ENCODE results near the gene PKP3. TPM values are rescaled to one million over a fixed set of nuclear protein-coding genes. Genes with fewer than 3 reads are reported as not detected.
"Not testable (repeated sequence)": the region's sequence is repeated elsewhere in the genome, so short reads cannot be mapped to it uniquely, and the experiment has no call there.

PKP3 gene
- polyA plus RNA-seq, 1 donor (not counting 4 experiments of a cell fraction or from before 2014, with no cell fraction given), result 125 TPM

GRCh38 chr11:386483-386882 lies 7.5 kb upstream of the PKP3 start:
- Histone ChIP-seq H3K27ac (ENCODE audit: control insufficient read depth, insufficient read depth, low read length) (no peak overlapping the region), H3K4me2 (ENCODE audit: control insufficient read depth, extremely low read depth, insufficient read depth, low read depth, low read length) (no peak overlapping the region), H3K4me1 (ENCODE audit: control insufficient read depth, extremely low read depth, insufficient read depth, low read length) (peaks cover 6% of the 10 kb centered on the region), H4K20me1 (ENCODE audit: control insufficient read depth, extremely low read depth, insufficient read depth, low read length) (peaks cover 4% of the 10 kb centered on the region), H3K36me3 (ENCODE audit: control insufficient read depth in 2 of 2, extremely low read depth in 1 of 2, insufficient read depth in 2 of 2, low read length in 2 of 2) (peaks cover 2 to 6% of the 10 kb centered on the region in 2 experiments), H3K4me3 (ENCODE audit: control insufficient read depth in 2 of 3, extremely low read depth in 1 of 3, insufficient read depth in 2 of 3, low read depth in 1 of 3, low read length in 3 of 3) (no peak overlapping the region), H3K9me3 (ENCODE audit: control insufficient read depth, low read depth, low read length) (peaks cover 5% of the 10 kb centered on the region), H2AFZ (ENCODE audit: control insufficient read depth, low read length) (no peak overlapping the region), H3K79me2 (ENCODE audit: control insufficient read depth, insufficient read depth, low read length) (peaks cover 9% of the 10 kb centered on the region), H3K9me1 (ENCODE audit: control insufficient read depth, extremely low read depth, insufficient read depth, low read length) (no peaks in the 10 kb centered on the region), H3K9ac (ENCODE audit: control insufficient read depth, extremely low read depth, insufficient read depth, low read length) (no peak overlapping the region), H3K27me3 (ENCODE audit: control insufficient read depth, extremely low read depth, insufficient read depth, low read length) (no peaks in the 10 kb centered on the region)
- DNase-seq (ENCODE audit: low read depth, low spot score) (no peak), FAIRE-seq (no peak)
- dilution Hi-C loops (cut with MboI; ENCODE audit: extremely low pct_ligation_motif_present, low sequenced_read_pairs), result no loop called here
- TF ChIP-seq CTCF (optimal IDR thresholded peaks at IDR 0.05 in 1 of 3, IDR thresholded peaks at IDR 0.05 in 1 of 3, conservative IDR thresholded peaks at IDR 0.05 in 1 of 3; ENCODE audit: extremely low read depth in 1 of 3, insufficient read depth in 2 of 3, low read length in 3 of 3), result no peak
- no peak for TF ChIP-seq EZH2 (IDR thresholded peaks at IDR 0.05; ENCODE audit: low read length)

- H3K4me1 ChIP-seq (ENCODE audit: control insufficient read depth, extremely low read depth, insufficient read depth, low read length), result peaks cover 9% of the 10 kb centered on the region
- H3K4me3 ChIP-seq (ENCODE audit: control insufficient read depth in 2 of 3, extremely low read depth in 1 of 3, insufficient read depth in 2 of 3, low read depth in 1 of 3, low read length in 3 of 3), result no peak overlapping the region
- H3K9me3 ChIP-seq (ENCODE audit: control insufficient read depth, low read depth, low read length), result peaks cover 5% of the 10 kb centered on the region
- H3K36me3 ChIP-seq (ENCODE audit: control insufficient read depth in 2 of 2, extremely low read depth in 1 of 2, insufficient read depth in 2 of 2, low read length in 2 of 2), result peaks cover 2 to 6% of the 10 kb centered on the region in 2 experiments
- FAIRE-seq (no peak), DNase-seq (ENCODE audit: low read depth, low spot score) (no peak)
- peaks cover 2% of the 10 kb centered on the region for H4K20me1 ChIP-seq (ENCODE audit: control insufficient read depth, extremely low read depth, insufficient read depth, low read length)
- no peak overlapping the region for H2AFZ ChIP-seq (ENCODE audit: control insufficient read depth, low read length)
- no peak overlapping the region for H3K9ac ChIP-seq (ENCODE audit: control insufficient read depth, extremely low read depth, insufficient read depth, low read length)
- no peaks in the 10 kb centered on the region for H3K27me3 ChIP-seq (ENCODE audit: control insufficient read depth, extremely low read depth, insufficient read depth, low read length)
- dilution Hi-C loops (cut with MboI; ENCODE audit: extremely low pct_ligation_motif_present, low sequenced_read_pairs), result no loop called here
- H3K9me1 ChIP-seq (ENCODE audit: control insufficient read depth, extremely low read depth, insufficient read depth, low read length), result no peaks in the 10 kb centered on the region
- H3K79me2 ChIP-seq (ENCODE audit: control insufficient read depth, insufficient read depth, low read length), result peaks cover 17% of the 10 kb centered on the region
- H3K27ac ChIP-seq (ENCODE audit: control insufficient read depth, insufficient read depth, low read length), result no peak overlapping the region
- no peak for TF ChIP-seq EZH2 (IDR thresholded peaks at IDR 0.05; ENCODE audit: low read length)
- no peak for TF ChIP-seq CTCF (optimal IDR thresholded peaks at IDR 0.05 in 1 of 3, IDR thresholded peaks at IDR 0.05 in 1 of 3, conservative IDR thresholded peaks at IDR 0.05 in 1 of 3; ENCODE audit: extremely low read depth in 1 of 3, insufficient read depth in 2 of 3, low read length in 3 of 3)
- no peak overlapping the region for H3K4me2 ChIP-seq (ENCODE audit: control insufficient read depth, extremely low read depth, insufficient read depth, low read depth, low read length)
Measured at GRCh38 chr11:387193-387793, 6.7 kb upstream of the PKP3 start.

- H3K27ac ChIP-seq (ENCODE audit: control insufficient read depth, insufficient read depth, low read length); H3K4me2 ChIP-seq (ENCODE audit: control insufficient read depth, extremely low read depth, insufficient read depth, low read depth, low read length); H3K27me3 ChIP-seq (ENCODE audit: control insufficient read depth, extremely low read depth, insufficient read depth, low read length); FAIRE-seq; H3K9ac ChIP-seq (ENCODE audit: control insufficient read depth, extremely low read depth, insufficient read depth, low read length); H3K9me1 ChIP-seq (ENCODE audit: control insufficient read depth, extremely low read depth, insufficient read depth, low read length); DNase-seq (ENCODE audit: low read depth, low spot score); H3K4me3 ChIP-seq (ENCODE audit: control insufficient read depth in 2 of 3, extremely low read depth in 1 of 3, insufficient read depth in 2 of 3, low read depth in 1 of 3, low read length in 3 of 3); H2AFZ ChIP-seq (ENCODE audit: control insufficient read depth, low read length); H4K20me1 ChIP-seq (ENCODE audit: control insufficient read depth, extremely low read depth, insufficient read depth, low read length); H3K9me3 ChIP-seq (ENCODE audit: control insufficient read depth, low read depth, low read length); H3K36me3 ChIP-seq (ENCODE audit: control insufficient read depth in 2 of 2, extremely low read depth in 1 of 2, insufficient read depth in 2 of 2, low read length in 2 of 2); dilution Hi-C loops (cut with MboI; ENCODE audit: extremely low pct_ligation_motif_present, low sequenced_read_pairs): not testable (repeated sequence)
- Histone ChIP-seq H3K4me1 (ENCODE audit: control insufficient read depth, extremely low read depth, insufficient read depth, low read length) (peaks cover 14% of the 10 kb centered on the region), H3K79me2 (ENCODE audit: control insufficient read depth, insufficient read depth, low read length) (peaks cover 30% of the 10 kb centered on the region)
Measured at GRCh38 chr11:389369-389768, 4.6 kb upstream of the PKP3 start.
